Keratinocyte (primary cell): ENCODE results near the gene REXO1. TPM values are rescaled to one million over a fixed set of nuclear protein-coding genes. Genes with fewer than 3 reads are reported as not detected.

ENCODE experiments used
- DNase-seq: peaks from one replicate; pipeline ENCODE4 v3.0.0-alpha.2; 2011; ENCODE audit warnings: low read depth, missing footprints, low spot score
- FAIRE-seq: peaks from 2 replicates; lab custom pipeline; 2011; peaks lifted over from hg19 to GRCh38; lab: Jason Lieb, UNC
- H2AFZ ChIP-seq: 2 replicates; pipeline ENCODE4 v1.6.0; 2012; ENCODE audit warnings: low read length, control low read depth, inconsistent platforms; ENCODE audit not compliant: control insufficient read depth
- H3K27ac ChIP-seq: 2 replicates; pipeline ENCODE4 v1.5.1; 2011; ENCODE audit warnings: low read length; ENCODE audit not compliant: control insufficient read depth, insufficient read depth
- H3K27me3 ChIP-seq: 3 replicates; pipeline ENCODE4 v1.6.0; 2011; ENCODE audit warnings: low read length; ENCODE audit not compliant: control insufficient read depth, insufficient read depth; ENCODE audit errors: extremely low read depth
- H3K36me3 ChIP-seq, 2 experiments: 2 replicates in 1 of 2; 3 replicates in 1 of 2; pipeline ENCODE4 v1.5.1; 2011; ENCODE audit warnings: low read length in 2 of 2, mild to moderate bottlenecking in 1 of 2; ENCODE audit not compliant: control insufficient read depth in 2 of 2, insufficient read depth in 2 of 2; ENCODE audit errors: extremely low read depth in 1 of 2
- H3K4me1 ChIP-seq: 3 replicates; pipeline ENCODE4 v1.5.1; 2011; ENCODE audit warnings: low read length; ENCODE audit not compliant: control insufficient read depth, insufficient read depth; ENCODE audit errors: extremely low read depth
- H3K4me2 ChIP-seq: 3 replicates; pipeline ENCODE4 v1.6.0; 2011; ENCODE audit warnings: low read depth, low read length; ENCODE audit not compliant: control insufficient read depth, insufficient read depth; ENCODE audit errors: extremely low read depth
- H3K4me3 ChIP-seq, 3 experiments: fragments of 200-600 bp in 1 of 3; sonication (generic) in 1 of 3; 2 replicates in 2 of 3; 3 replicates in 1 of 3; pipeline ENCODE4 v1.5.1; 2011 to 2016; ENCODE audit warnings: low read length in 3 of 3, mild to moderate bottlenecking in 3 of 3, control low read depth in 2 of 3, inconsistent platforms in 1 of 3, low read depth in 1 of 3, mixed read lengths in 1 of 3, mixed run types in 1 of 3, moderate library complexity in 1 of 3; ENCODE audit not compliant: control insufficient read depth in 2 of 3, insufficient read depth in 2 of 3; ENCODE audit errors: extremely low read depth in 1 of 3
- H3K79me2 ChIP-seq: 2 replicates; pipeline ENCODE4 v1.6.0; 2012; ENCODE audit warnings: low read length; ENCODE audit not compliant: control insufficient read depth, insufficient read depth
- H3K9ac ChIP-seq: 3 replicates; pipeline ENCODE4 v1.6.0; 2011; ENCODE audit warnings: low read length; ENCODE audit not compliant: control insufficient read depth, insufficient read depth; ENCODE audit errors: extremely low read depth
- H3K9me1 ChIP-seq: 3 replicates; pipeline ENCODE4 v1.6.0; 2011; ENCODE audit warnings: low read length; ENCODE audit not compliant: control insufficient read depth, insufficient read depth; ENCODE audit errors: extremely low read depth
- H3K9me3 ChIP-seq: 2 replicates; pipeline ENCODE4 v1.5.1; 2012; ENCODE audit warnings: low read depth, low read length; ENCODE audit not compliant: control insufficient read depth
- H4K20me1 ChIP-seq: 3 replicates; pipeline ENCODE4 v1.6.0; 2011; ENCODE audit warnings: low read length; ENCODE audit not compliant: control insufficient read depth, insufficient read depth; ENCODE audit errors: extremely low read depth
- EZH2 ChIP-seq: IDR thresholded peaks from one replicate; pipeline ENCODE4 v1.6.1; 2012; ENCODE audit warnings: inconsistent platforms, mild to moderate bottlenecking, low read length, moderate library complexity
- dilution Hi-C: fragments of 300-500 bp; cut with MboI; formaldehyde crosslinking; loops from one replicate; pipeline ENCODE4 v1.7.0; 2020; ENCODE audit warnings: low sequenced_read_pairs; ENCODE audit not compliant: extremely low pct_ligation_motif_present
- polyA plus RNA-seq, 5 experiments: library from polyadenylated mRNA; depleted of rRNA in 3 of 5; stranded (reverse) in 3 of 5; stranded (forward) in 1 of 5; unstranded in 1 of 5; fragments of >200 nt; gene quantifications; 1 replicate in 1 of 5; 2 replicates in 3 of 5; 3 replicates in 1 of 5; pipeline versions ENCODE4 v1.2.1 to v1.2.3, GENCODE V29; 2011 to 2012; ENCODE audit warnings: missing spikeins in 2 of 5, low read depth in 1 of 5, low replicate concordance in 1 of 5
- TF ChIP-seq, protein P1 (sequence below), 3 experiments: IDR thresholded peaks in 1 of 3; conservative IDR thresholded peaks in 1 of 3; optimal IDR thresholded peaks in 1 of 3; 2 replicates in 2 of 3; 3 replicates in 1 of 3; pipeline versions ENCODE3 to v1.5.1; 2011; ENCODE audit warnings: low read length in 3 of 3, mild to moderate bottlenecking in 3 of 3, moderate library complexity in 2 of 3, control low read depth in 1 of 3, inconsistent platforms in 1 of 3; ENCODE audit not compliant: insufficient read depth in 2 of 3; ENCODE audit errors: extremely low read depth in 1 of 3

REXO1 gene
- polyA plus RNA-seq, 1 donor (not counting 4 experiments of a cell fraction or from before 2014, with no cell fraction given), result 6.1 TPM

DNA sequence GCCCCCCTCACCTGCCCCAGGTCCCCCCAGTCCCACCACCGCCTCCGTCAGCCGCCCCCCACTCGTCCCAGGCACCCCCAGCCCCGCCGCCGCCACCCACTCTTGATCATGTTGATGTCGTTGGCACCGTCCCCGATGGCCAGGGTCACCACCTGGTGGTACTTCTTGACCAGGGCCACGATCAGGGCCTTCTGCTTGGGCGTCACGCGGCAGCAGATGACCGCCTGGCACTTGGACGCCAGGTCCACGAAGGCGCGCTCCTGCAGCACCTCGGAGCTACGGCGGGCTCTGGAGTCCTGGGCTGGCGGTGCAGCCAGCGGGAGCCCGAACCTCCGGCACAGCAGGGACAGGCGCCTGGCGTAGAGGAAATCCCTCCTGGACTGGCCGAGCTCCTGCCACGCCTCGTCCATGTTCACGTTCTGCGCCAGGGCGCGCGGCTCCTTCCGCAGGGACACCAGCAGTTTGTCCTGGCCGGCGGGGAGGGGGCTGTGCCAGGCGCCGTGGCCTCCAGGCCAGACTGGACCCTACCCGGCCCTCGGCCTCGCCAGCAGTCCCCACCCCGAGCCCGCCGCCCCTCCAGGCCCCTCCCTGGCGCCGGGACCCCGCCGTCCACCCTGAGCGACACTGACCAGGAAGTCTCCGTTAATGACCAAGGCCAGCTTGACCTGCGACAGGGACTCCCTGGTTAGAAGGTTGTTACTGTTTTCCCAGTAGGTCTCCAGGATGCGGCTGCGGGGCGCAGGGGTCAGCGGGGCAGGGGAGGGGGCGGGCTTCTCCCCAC, 58.8 kb downstream of the REXO1 start:
- H3K79me2 ChIP-seq, result no peaks in the 10 kb centered on the region
- H3K27ac ChIP-seq, result no peak overlapping the region
- H3K36me3 ChIP-seq, result no peaks in the 10 kb centered on the region
- no peaks in the 10 kb centered on the region for H3K9me3 ChIP-seq
- TF ChIP-seq, protein P1, sequence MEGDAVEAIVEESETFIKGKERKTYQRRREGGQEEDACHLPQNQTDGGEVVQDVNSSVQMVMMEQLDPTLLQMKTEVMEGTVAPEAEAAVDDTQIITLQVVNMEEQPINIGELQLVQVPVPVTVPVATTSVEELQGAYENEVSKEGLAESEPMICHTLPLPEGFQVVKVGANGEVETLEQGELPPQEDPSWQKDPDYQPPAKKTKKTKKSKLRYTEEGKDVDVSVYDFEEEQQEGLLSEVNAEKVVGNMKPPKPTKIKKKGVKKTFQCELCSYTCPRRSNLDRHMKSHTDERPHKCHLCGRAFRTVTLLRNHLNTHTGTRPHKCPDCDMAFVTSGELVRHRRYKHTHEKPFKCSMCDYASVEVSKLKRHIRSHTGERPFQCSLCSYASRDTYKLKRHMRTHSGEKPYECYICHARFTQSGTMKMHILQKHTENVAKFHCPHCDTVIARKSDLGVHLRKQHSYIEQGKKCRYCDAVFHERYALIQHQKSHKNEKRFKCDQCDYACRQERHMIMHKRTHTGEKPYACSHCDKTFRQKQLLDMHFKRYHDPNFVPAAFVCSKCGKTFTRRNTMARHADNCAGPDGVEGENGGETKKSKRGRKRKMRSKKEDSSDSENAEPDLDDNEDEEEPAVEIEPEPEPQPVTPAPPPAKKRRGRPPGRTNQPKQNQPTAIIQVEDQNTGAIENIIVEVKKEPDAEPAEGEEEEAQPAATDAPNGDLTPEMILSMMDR (optimal IDR thresholded peaks at IDR 0.05 in 1 of 3, IDR thresholded peaks at IDR 0.05 in 1 of 3, conservative IDR thresholded peaks at IDR 0.05 in 1 of 3; ENCODE audit: extremely low read depth in 1 of 3, insufficient read depth in 2 of 3, low read length in 3 of 3), result no peak
- no peak for TF ChIP-seq EZH2
- H3K9me1 ChIP-seq, result no peaks in the 10 kb centered on the region
- no peaks in the 10 kb centered on the region for H4K20me1 ChIP-seq
- DNase-seq (no peak), FAIRE-seq (no peak)
- H3K9ac ChIP-seq, result no peak overlapping the region
- dilution Hi-C loops, result no loop called here
- H2AFZ ChIP-seq, result no peak overlapping the region
- peaks cover 3% of the 10 kb centered on the region for H3K27me3 ChIP-seq
- no peak overlapping the region for H3K4me2 ChIP-seq
- H3K4me3 ChIP-seq, result no peak overlapping the region
- no peaks in the 10 kb centered on the region for H3K4me1 ChIP-seq

DNA sequence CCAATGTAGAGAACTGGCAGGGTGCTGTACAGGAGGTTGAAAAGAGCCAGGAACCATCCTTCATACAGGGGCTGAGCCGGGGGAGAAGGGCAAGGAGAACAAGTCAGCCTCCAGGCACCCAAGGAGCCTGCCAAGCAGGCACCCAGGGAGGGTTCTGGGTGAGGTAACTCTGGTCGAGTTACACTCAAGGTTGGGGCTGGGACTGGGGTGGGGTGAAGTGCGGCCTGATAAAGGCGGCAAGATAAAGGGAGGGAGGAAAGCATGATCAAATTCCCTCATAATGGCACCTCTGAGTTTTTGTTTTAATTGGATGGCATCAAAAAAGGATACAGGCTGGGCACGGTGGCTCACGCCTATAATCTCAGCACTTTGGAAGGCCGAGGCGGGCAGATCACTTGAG, 61.2 kb downstream of the REXO1 start:
- dilution Hi-C loops, result no loop called here
- FAIRE-seq, result no peak
- H3K27me3 ChIP-seq, result peaks cover 19% of the 10 kb centered on the region

More for the DNA sequence above, 61.2 kb downstream of the REXO1 start:
- Histone ChIP-seq H3K27ac (no peak overlapping the region), H2AFZ (no peak overlapping the region), H3K79me2 (no peaks in the 10 kb centered on the region), H3K9ac (no peak overlapping the region), H3K36me3 (no peaks in the 10 kb centered on the region), H4K20me1 (no peaks in the 10 kb centered on the region), H3K4me2 (no peak overlapping the region), H3K9me1 (no peaks in the 10 kb centered on the region), H3K4me1 (no peaks in the 10 kb centered on the region), H3K4me3 (no peak overlapping the region), H3K9me3 (no peaks in the 10 kb centered on the region)
- DNase-seq, result no peak
- TF ChIP-seq EZH2, result no peak
- TF ChIP-seq, protein P1 (optimal IDR thresholded peaks at IDR 0.05 in 1 of 3, IDR thresholded peaks at IDR 0.05 in 1 of 3, conservative IDR thresholded peaks at IDR 0.05 in 1 of 3; ENCODE audit: extremely low read depth in 1 of 3, insufficient read depth in 2 of 3, low read length in 3 of 3), result no peak
